ENCODE measurements around the gene MISP3. TPM values are rescaled to one million over a fixed set of nuclear protein-coding genes. Genes with fewer than 3 reads are reported as not detected.

The MISP3 gene
- polyA plus RNA-seq, 1 donor (not counting 4 experiments of a cell fraction or from before 2014, with no cell fraction given): 0.79 TPM

DNA sequence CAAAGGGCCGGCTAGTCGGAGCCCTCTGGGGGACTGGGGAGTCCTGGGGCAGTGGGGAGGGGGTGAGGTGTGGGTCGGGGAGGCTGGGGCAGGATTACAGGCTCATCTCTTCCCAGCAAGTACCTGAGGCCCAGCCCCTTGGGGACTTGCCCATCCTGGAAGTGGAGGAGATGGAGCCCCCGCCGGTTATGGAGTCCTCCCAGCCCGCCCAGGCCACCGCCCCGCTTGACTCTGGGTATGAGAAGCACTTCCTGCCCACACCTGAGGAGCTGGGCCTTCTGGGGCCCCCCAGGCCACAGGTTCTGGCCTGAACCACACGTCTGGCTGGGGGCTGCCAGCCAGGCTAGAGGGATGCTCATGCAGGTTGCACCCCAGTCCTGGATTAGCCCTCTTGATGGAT is 20.6 kb upstream of the MISP3 start:
- dilution Hi-C loops (cut with MboI; ENCODE audit: extremely low pct_ligation_motif_present, low sequenced_read_pairs): no loop called here

GRCh38 chr19:14052470-14052869 is 20.1 kb upstream of the MISP3 start:
- no peaks in the 10 kb centered on the region for H4K20me1 ChIP-seq (ENCODE audit: control insufficient read depth, extremely low read depth, insufficient read depth, low read length)
- no peaks in the 10 kb centered on the region for H3K9me1 ChIP-seq (ENCODE audit: control insufficient read depth, extremely low read depth, insufficient read depth, low read length)
- dilution Hi-C loops (cut with MboI; ENCODE audit: extremely low pct_ligation_motif_present, low sequenced_read_pairs): no loop called here
- no peak overlapping the region for H2AFZ ChIP-seq (ENCODE audit: control insufficient read depth, low read length)
- H3K9ac ChIP-seq (ENCODE audit: control insufficient read depth, extremely low read depth, insufficient read depth, low read length): no peak overlapping the region
- H3K4me3 ChIP-seq (ENCODE audit: control insufficient read depth in 2 of 3, extremely low read depth in 1 of 3, insufficient read depth in 2 of 3, low read depth in 1 of 3, low read length in 3 of 3): no peak overlapping the region
- DNase-seq (ENCODE audit: low read depth, low spot score) (no peak), FAIRE-seq (no peak)
- no peaks in the 10 kb centered on the region for H3K4me1 ChIP-seq (ENCODE audit: control insufficient read depth, extremely low read depth, insufficient read depth, low read length)
- H3K79me2 ChIP-seq (ENCODE audit: control insufficient read depth, insufficient read depth, low read length): no peaks in the 10 kb centered on the region
- no peak overlapping the region for H3K4me2 ChIP-seq (ENCODE audit: control insufficient read depth, extremely low read depth, insufficient read depth, low read depth, low read length)
- no peak for TF ChIP-seq EZH2 (IDR thresholded peaks at IDR 0.05; ENCODE audit: low read length)
- TF ChIP-seq, protein P1, sequence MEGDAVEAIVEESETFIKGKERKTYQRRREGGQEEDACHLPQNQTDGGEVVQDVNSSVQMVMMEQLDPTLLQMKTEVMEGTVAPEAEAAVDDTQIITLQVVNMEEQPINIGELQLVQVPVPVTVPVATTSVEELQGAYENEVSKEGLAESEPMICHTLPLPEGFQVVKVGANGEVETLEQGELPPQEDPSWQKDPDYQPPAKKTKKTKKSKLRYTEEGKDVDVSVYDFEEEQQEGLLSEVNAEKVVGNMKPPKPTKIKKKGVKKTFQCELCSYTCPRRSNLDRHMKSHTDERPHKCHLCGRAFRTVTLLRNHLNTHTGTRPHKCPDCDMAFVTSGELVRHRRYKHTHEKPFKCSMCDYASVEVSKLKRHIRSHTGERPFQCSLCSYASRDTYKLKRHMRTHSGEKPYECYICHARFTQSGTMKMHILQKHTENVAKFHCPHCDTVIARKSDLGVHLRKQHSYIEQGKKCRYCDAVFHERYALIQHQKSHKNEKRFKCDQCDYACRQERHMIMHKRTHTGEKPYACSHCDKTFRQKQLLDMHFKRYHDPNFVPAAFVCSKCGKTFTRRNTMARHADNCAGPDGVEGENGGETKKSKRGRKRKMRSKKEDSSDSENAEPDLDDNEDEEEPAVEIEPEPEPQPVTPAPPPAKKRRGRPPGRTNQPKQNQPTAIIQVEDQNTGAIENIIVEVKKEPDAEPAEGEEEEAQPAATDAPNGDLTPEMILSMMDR (optimal IDR thresholded peaks at IDR 0.05 in 1 of 3, IDR thresholded peaks at IDR 0.05 in 1 of 3, conservative IDR thresholded peaks at IDR 0.05 in 1 of 3; ENCODE audit: extremely low read depth in 1 of 3, insufficient read depth in 2 of 3, low read length in 3 of 3): no peak
- peaks cover 12% of the 10 kb centered on the region for H3K27me3 ChIP-seq (ENCODE audit: control insufficient read depth, extremely low read depth, insufficient read depth, low read length)
- H3K27ac ChIP-seq (ENCODE audit: control insufficient read depth, insufficient read depth, low read length): no peak overlapping the region
- H3K9me3 ChIP-seq (ENCODE audit: control insufficient read depth, low read depth, low read length): no peaks in the 10 kb centered on the region
- H3K36me3 ChIP-seq (ENCODE audit: control insufficient read depth in 2 of 2, extremely low read depth in 1 of 2, insufficient read depth in 2 of 2, low read length in 2 of 2): peaks cover 0 to 2% of the 10 kb centered on the region in 2 experiments

More for the DNA sequence above, 20.6 kb upstream of the MISP3 start:
- H3K4me3 ChIP-seq (ENCODE audit: control insufficient read depth in 2 of 3, extremely low read depth in 1 of 3, insufficient read depth in 2 of 3, low read depth in 1 of 3, low read length in 3 of 3): no peak overlapping the region
- no peak for DNase-seq (ENCODE audit: low read depth, low spot score)
- H4K20me1 ChIP-seq (ENCODE audit: control insufficient read depth, extremely low read depth, insufficient read depth, low read length): no peaks in the 10 kb centered on the region
- no peaks in the 10 kb centered on the region for H3K9me3 ChIP-seq (ENCODE audit: control insufficient read depth, low read depth, low read length)
- peaks cover 0 to 2% of the 10 kb centered on the region in 2 experiments for H3K36me3 ChIP-seq (ENCODE audit: control insufficient read depth in 2 of 2, extremely low read depth in 1 of 2, insufficient read depth in 2 of 2, low read length in 2 of 2)
- H3K27ac ChIP-seq (ENCODE audit: control insufficient read depth, insufficient read depth, low read length): no peak overlapping the region
- no peaks in the 10 kb centered on the region for H3K9me1 ChIP-seq (ENCODE audit: control insufficient read depth, extremely low read depth, insufficient read depth, low read length)
- H3K79me2 ChIP-seq (ENCODE audit: control insufficient read depth, insufficient read depth, low read length): no peaks in the 10 kb centered on the region
- TF ChIP-seq EZH2 (IDR thresholded peaks at IDR 0.05; ENCODE audit: low read length): no peak
- TF ChIP-seq, protein P1 (optimal IDR thresholded peaks at IDR 0.05 in 1 of 3, IDR thresholded peaks at IDR 0.05 in 1 of 3, conservative IDR thresholded peaks at IDR 0.05 in 1 of 3; ENCODE audit: extremely low read depth in 1 of 3, insufficient read depth in 2 of 3, low read length in 3 of 3): no peak
- H3K4me2 ChIP-seq (ENCODE audit: control insufficient read depth, extremely low read depth, insufficient read depth, low read depth, low read length): no peak overlapping the region
- H3K4me1 ChIP-seq (ENCODE audit: control insufficient read depth, extremely low read depth, insufficient read depth, low read length): no peaks in the 10 kb centered on the region
- no peak overlapping the region for H3K9ac ChIP-seq (ENCODE audit: control insufficient read depth, extremely low read depth, insufficient read depth, low read length)
- H2AFZ ChIP-seq (ENCODE audit: control insufficient read depth, low read length): no peak overlapping the region
- H3K27me3 ChIP-seq (ENCODE audit: control insufficient read depth, extremely low read depth, insufficient read depth, low read length): peaks cover 12% of the 10 kb centered on the region
- no peak for FAIRE-seq
